Ureter (tissue), 1 donor: ENCODE data around the gene PDGFC. TPM values are rescaled to one million over a fixed set of nuclear protein-coding genes. Genes with fewer than 3 reads are reported as not detected.
A peak's percentile ranks its signal among the peaks of the same experiment; 100 is the strongest.

Source experiments
- DNase-seq: peaks from one replicate; pipeline ENCODE4 v3.0.0-alpha.2; 2020; ENCODE audit warnings: low spot score
- total RNA-seq: library from RNA; stranded (reverse); gene quantifications from one replicate; pipeline ENCODE4 v1.2.4, GENCODE V29; 2023
- donor health status: DM: yes; HTN: yes; CAD: no.

PDGFC gene, protein sequence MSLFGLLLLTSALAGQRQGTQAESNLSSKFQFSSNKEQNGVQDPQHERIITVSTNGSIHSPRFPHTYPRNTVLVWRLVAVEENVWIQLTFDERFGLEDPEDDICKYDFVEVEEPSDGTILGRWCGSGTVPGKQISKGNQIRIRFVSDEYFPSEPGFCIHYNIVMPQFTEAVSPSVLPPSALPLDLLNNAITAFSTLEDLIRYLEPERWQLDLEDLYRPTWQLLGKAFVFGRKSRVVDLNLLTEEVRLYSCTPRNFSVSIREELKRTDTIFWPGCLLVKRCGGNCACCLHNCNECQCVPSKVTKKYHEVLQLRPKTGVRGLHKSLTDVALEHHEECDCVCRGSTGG
- 13.8 TPM for total RNA-seq

GRCh38 chr4:156971676-156972378, at the start of gene PDGFC:
Gene PDGFC (minus strand): TSS chr4:156971799. CDS start chr4:156970903, 896 bp downstream.
- DNase-seq = peak; percentile 68

DNA sequence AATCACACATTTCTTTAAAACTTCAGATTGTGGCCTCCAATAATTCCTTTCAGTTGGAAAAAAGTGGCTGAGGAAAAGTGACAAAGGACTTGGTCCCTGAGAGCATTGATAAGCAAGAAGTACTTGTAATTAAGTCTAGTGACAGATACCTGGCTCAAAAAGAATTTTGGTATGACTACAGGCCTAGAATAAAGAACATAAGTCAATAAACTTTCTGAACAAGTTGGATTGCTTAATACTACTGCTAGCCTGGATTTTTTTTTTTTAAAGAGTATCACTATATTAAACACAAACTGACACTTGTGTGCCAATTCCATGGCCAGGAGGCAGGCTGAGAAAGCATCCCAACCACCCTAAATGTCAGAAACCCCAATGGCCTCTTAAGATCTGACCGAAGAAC, 49.3 kb upstream of the PDGFC start:
- no peak for DNase-seq

GRCh38 chr4:157018920-157019490, 47.4 kb upstream of the PDGFC start:
- DNase-seq = no peak

DNA sequence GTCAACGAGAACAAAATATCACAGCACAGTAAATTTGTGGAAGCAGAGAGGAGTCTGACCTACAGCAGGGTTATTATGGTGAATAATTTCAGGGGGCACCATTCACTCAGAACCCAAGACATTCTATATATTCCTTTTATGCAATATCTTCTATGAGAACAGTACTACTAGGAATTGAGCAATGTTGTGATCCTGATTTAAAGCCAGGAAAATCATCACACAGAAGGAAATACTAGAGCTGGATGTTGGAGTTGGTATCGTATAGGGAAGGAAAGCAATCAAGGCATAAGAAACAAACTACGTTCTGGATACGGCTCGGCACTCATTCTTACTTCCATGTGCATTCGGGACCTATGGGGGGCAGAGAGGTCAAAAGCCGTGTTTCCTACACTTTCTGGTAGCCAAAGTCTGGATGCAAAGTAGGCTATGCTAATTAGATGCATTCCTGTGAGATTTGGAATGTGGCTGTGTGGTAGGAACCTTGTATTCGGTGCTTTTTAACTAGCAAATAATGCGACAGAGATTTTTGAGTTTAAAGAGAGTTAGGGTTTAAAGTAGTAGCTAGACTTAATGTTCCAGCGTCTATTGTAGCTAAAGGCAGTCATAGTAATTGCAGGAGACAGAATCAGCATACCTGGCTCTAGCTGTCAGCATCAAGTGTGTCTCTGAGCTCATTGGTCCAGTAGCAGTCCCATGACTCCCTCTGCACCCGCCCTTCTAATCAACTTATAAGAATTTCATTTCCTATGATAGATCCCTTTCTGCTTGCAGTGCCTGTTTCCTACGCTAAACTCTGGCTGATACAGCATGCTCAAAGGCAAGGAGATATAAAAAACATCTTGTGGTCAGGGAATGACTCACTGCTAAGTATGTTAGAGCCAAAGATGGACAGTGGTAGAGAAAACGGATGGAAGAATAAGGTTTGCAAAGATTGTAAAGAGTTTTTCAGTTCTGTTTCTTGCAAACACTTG, 43.3 kb upstream of the PDGFC start:
- no peak for DNase-seq

- DNase-seq = no peak
These were observed 42.1 kb upstream of the PDGFC start for GRCh38 chr4:157013656-157014055.

GRCh38 chr4:157012781-157013180, 41.2 kb upstream of the PDGFC start:
- DNase-seq = no peak

- DNase-seq = no peak
These were observed 40.7 kb upstream of the PDGFC start for GRCh38 chr4:157012296-157012695.

DNA sequence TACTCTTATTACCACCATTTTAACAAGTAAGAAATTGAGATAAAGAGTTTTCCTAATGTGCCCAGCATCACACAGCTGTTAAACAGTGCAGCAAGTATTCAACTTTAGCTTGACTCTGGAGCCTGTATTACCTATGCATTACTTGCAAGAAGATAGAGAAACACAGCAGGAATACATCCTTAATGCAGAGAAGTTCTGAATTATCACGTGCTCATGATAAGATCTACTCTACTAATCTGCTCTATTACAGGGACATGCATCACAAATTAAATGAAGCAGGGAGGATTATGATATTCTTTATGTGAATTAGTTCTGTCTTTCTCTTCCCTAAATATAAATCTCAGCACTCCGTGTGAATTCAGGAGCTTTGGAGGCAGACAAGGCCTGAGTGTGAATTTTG, 39.0 kb upstream of the PDGFC start:
- no peak for DNase-seq

DNA sequence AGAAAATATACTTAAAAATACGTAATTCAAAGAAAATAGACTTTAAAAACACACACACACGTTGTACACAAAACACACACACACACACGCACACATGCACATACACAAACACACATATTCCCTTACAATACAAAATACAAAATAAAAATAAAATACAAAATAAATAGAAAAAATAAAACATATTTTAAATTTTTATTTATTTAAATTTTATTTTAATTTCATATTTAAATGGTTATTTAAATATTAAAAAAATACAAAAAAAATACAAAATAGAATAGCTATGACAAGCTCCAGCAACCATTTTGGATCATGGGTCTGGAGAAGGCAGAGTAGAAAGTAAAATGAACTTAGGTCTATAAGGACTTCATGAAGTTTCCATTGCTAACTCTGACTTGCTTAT, 34.2 kb upstream of the PDGFC start:
- no peak for DNase-seq

DNA sequence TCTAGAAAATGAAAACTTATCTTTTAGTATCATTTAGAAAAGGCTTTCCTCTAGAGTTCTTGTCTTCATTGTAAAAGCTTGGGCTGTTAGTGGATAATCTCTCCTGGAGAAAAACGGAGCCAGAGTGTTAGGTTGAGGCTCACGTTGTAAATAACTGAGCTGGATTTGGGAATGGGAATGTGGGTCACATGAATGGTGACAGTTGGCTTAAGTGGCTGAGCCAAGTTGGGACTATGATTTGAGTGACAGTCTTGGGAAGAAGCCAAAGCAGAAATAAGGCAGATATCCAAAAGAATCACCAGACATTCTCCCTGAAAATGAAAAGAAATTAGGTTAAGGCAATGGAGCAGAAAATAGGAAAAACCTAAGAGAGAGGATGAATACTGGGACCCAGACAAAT, 33.6 kb upstream of the PDGFC start:
- no peak for DNase-seq

- DNase-seq = no peak
These were observed 32.9 kb upstream of the PDGFC start for GRCh38 chr4:157004279-157005161.

DNA sequence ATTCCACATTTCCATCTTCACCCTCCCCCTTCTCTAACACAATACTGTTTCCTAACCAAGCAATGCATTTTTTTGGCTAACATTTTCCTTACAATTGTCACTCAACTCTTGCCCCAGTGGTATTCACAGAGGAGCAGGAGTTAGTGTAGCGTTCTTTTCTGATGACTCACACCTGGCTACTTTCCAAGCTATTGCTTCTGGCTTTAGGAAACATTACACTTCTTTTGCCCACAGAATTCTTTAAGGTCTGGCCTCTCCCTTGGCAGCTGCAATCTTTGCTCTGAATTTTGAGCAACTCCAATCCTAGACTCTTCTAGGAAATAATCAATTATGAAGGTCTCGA, 27.5 kb upstream of the PDGFC start:
- peak; percentile 68 for DNase-seq

DNA sequence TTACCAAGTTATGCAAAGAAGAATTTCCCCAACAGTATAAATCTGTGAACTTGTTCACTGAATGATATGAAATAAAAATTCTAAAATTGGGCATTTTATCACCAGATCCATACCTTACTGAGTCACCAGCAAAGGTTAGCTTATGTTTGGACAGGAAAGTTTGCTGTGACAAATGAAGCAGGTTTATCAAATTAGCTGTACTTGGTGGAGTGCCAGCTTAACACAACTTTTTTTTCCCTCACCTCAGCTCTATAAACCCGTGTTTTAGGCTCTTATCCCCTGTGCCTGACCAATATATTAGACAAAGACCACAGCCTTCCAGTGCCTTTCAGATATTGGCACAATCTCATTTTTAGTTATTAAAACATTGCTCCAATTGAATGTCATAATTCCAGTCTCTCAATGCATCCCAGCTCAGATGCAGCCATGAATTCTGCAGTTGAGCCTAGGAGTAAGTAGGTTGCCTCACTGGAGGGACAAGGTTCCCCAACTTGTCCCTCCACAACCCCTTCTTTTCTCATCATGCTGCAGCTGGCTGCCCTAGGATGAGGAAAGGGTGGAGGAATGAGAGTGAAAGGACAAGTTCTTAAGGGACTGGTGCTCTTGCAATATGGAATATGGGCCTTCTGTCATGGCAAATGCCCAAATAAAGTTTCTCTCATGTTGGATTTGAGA, 27.0 kb upstream of the PDGFC start:
- no peak for DNase-seq

DNA sequence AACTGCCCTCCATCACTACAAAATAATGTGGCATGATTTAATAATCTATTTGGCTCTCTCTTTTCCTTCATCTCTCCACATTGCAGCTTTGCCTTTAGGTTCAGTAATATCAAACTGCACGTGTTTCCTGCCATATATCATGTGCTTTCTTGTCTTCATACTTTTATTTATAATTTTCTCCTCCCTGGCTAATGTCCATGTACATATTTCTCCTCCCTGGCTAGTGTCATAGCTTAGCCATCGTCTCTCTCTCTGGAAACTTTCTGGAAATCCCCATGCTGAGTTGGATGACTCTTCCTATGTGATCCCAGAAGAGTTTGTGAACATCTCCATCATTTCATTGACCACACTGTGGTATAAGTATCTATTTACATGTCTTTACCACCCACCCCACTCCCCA, 21.3 kb upstream of the PDGFC start:
- DNase-seq = no peak

DNA sequence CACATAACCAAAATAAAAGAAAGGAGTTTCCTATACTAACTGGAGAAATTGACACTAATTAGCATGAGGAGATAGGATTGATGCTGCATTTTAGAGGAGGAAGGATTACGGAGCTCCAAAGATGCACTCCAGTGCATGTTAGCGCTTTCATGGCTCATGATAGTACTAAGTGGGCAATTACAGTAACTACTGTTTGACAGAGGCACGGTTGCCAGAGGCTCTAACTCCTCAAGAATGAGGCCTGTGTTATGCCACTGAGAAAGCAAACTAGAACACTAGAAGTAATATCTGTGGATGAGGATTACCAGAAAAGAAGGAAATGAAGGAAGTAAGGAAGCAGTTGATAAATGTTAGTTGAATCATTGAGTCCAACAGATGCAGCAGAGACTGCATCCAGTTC, 19.6 kb upstream of the PDGFC start:
- DNase-seq = no peak

DNA sequence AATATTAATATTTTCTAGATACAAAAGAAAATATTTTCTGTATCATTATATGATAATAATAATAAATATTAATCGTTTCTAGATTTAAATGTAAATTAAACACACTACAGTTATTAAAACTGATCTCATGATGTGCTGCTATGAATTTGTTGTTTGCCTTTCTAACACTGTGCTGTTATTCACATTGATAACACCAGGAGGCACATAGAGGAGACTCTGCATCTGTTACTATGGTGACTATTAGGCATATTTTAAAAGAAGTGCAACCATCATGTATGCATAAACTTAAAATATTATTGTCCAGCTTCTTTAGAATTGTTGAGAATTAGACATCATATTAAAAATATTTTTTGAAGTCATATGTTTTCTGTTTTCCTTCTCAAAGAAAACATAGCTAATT, 11.8 kb upstream of the PDGFC start:
- no peak for DNase-seq

GRCh38 chr4:156981262-156981769, 9.7 kb upstream of the PDGFC start:
- DNase-seq = no peak

GRCh38 chr4:156977435-156978160, 6.0 kb upstream of the PDGFC start:
- no peak for DNase-seq

- no peak for DNase-seq
These were observed 4.5 kb upstream of the PDGFC start for GRCh38 chr4:156976147-156976546.

GRCh38 chr4:156975686-156976085, 4.1 kb upstream of the PDGFC start:
- no peak for DNase-seq
